HG03108 (cell line): Measurements from ENCODE around the gene MZT2A.
"Not testable (repeated sequence)": the region's sequence is repeated elsewhere in the genome, so short reads cannot be mapped to it uniquely, and the experiment has no call there.

Experiments used
- ATAC-seq: cut with Tn5 transposase; IDR thresholded peaks from one replicate; pipeline ENCODE4 v1.9.1; 2021; ENCODE audit warnings: moderate library complexity; ENCODE audit not compliant: unreplicated experiment

Gene MZT2A

DNA sequence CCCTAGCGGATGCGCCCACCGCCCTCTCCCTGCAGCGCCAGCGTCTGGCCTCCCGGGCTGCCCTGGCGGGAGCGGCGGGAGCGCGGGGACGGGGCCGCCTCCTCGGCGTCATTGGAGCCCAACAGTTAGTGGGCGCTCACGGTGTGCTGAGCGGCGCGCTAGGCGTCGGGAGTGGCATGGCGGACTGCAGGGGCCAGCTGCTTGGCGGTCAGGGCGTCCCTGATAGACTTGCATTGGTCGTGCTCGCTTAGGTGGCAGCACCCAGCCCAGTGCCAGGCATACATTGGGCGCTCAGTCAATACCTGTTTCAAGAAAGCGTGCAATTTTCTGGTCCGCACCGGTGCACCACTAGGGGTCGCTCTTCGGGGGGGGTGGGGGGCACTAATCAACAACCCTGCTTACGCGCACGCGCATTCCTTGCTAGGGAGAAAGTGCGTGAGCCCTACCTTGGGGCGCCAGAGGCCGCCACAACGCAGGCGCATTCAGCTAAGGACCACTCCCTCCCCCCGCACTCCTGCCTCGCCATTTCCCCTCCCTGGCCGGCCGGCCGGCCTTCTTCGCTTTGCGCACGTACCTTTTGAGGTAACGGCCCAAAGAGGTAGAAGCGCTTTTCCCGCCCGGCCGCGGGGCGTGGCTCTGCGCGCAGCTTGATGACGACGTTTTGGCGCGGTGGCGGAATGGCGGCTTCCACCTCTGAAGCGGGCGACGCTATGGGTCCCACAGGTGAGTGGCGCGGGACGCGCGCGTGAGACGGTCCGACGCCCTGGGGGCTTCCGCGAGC is 411 bp upstream of the MZT2A start:
- ATAC-seq = peak; percentile 66

DNA sequence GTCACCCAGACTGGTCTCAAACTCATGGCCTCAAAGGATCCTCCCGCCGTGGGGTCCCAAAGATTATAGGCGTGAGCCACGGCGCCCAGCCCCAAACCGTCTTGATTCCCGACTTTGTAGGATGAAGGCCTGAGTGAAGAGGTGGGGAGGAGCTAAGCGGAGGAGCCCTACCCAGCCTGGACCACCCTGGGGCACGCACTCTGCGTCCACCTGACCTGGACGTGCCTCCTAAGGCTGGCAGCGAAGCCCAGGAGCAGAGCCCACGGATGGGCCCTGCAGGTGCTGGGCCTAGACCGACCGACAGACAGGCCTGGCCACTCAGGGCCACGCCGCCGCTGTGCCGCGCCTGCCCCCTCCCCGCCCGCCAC is 744 bp downstream of the MZT2A start:
- ATAC-seq = peak; percentile 2

DNA sequence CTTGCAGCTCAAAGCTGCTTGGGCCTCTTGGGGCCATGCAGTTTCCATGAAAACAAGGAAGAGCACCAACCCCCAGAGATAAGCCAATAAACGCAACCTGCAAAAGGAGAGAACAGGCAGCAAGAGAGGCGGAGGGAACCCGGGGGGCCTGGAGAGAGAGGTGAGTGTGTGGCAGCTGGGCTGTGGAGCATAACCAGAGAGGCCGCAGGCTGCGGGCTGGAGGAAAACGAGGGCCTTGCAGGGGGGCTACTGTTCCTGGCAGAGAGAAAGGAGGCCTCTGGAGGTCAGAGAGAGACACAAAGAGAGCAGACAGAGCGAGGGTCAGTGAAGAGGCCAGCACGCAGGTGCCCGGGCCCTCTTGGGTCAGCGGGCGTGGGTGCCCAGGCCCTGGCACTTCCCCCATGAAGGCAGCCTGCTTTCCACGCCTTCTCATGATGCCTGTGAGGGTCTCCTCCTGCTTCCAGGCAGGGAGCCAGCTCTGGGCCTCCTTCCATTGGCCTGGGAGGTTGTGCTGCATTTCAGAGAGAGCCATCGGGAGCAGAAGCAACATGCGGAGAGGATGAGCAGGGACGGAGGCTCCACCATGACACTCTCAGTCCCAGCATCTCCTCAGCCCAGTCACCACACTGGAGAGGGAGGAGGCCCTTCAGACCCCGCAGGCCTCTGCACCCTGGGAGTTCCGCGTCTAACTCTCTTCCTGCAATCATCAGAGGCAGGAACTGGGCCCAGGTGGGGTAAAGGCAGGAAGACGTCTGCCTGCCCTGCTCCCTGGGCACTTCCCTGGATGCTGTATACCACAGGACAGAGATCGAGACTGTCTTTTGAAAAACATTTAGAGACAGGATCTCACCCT is 1.4 kb downstream of the MZT2A start:
- not testable (repeated sequence) for ATAC-seq

DNA sequence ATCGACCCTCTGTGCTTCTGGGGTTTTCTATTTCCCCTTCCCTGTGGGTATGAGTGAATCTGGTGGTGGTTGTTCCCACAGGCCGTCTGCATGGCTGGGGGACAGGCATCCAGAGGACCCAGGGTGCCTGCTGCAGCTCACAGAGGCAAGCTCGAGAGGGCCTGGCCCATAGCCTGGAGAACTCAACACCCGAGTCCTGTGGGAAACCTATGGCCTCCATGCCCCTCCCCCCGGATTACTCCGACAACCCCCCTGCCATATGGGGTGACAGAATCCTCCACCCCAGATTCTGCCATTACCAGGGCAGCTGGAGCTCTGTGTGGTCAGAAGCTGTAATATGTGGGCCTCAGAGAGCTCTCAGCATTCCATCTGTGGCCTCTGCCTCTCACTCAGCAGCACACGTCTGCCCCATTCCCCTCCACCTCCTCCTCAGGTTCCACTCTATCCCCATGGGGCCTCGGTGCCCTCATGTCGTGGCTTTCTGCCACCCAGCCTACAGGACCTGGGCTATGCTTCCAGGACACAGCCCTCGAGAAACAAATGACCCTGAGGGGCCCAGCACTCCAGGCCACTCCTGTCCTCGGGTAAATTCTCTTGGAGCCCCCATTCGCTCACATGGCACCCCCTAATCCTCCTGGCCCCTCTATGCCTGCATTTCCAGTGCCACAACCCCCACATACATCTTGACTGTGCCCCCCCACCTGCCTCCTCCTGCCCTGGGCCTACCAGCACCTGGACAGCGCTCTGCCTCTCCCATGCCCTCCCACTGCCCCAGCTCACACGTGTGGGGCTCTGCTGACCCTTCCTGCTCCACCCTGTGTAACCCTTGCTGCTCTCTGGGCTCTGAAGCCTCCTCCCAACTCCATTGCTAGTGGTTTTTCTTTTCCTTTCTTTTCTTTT is 3.6 kb downstream of the MZT2A start:
- ATAC-seq = no peak

DNA sequence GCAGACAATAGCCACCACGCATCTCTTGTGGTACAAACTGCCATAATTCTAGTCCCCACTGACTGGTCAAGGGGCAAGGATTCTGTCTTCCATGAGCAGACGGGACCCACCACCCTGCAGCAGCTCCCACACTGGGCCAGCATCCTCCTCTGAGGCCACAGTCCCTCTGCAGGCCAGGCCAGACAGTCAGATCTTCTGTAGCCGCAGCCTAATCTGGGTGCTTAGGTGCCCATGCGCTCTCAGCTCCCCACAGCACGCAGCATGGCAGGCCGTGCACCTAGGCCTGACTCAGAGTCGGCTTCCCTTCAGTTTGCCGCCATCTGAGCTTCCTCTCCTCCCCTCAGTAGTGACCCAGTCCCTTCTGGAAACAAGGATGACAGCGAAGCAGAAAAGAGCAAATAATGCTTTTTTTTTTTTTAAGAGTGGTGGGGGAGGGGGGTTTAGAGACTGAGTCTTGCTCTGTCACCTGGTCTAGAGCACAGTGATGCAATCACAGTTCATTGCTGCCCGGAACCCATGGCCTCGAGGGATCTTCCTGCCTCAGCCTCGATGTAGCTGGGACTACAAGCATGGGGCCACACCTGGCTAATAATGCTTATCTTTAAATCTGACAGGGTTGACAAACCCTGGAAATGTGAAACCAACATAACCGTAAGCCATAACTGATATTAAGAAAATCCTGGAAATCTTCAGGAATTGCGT is 5.8 kb downstream of the MZT2A start:
- ATAC-seq = not testable (repeated sequence)

DNA sequence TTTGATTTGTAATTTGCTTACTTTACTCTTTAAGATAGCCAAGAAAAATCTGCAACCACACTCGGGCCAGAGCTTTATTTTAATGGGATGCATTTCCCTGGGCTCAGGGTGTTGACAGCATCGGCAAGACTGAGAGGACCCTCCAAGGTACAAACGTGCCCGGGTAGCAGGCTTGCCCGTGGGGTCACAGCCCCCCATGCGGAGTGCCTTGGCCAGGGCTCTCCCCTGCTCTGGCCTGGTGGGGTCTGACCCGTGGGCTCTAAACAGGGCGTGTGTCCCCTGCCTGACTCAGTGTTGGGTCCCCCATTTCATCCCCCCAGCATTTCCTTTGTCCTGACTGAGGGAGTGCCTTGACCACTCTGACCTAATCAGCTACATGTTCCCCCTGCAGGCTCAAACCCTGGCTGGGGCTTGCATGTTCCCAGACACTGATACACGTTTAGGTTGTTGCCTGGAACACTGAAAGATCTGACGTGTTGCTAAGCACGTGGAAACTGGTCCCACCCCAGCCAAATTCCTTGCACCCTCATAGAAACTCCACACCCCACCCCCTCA is 7.2 kb downstream of the MZT2A start:
- ATAC-seq = not testable (repeated sequence)

DNA sequence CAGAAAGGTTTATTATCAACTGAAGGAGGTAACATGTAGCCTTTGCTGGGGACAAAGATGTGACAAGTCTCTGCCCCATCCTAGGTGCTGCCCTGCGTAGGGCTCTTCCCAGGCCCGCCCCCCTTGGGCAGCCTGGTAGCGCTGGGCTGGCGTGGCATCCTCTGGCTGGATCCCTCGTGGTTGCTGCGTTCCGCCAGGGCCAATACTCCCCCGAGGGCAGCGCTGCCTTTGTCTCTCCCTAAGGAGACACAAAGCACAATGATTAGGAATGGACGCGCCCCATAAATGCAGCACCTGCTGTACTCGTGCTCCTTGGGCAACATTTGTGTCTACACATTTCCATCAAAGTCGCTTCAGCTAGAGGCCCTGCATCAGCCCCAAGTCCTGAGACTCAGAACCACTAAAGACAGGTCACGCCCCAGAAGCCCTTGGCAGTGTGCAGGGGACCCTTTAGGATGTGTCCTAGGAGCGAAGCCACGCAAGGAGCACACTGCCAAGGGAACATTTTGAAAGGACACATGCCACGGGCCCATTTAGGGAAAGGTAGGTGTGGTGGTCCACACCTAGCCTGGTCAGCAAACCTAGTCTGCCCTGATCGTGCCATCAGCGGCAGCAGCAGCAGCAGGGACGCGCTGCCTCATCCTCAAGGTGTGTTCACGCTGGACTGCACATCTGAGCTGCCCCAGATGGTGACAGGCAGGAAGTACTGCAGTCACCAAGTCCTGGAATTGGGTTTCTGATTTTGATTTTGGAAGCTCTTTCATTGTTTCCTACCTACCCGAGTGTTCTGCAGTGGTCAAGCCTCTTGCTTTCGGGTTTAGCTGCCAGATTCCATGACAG is 8.0 kb downstream of the MZT2A start:
- ATAC-seq = not testable (repeated sequence)

DNA sequence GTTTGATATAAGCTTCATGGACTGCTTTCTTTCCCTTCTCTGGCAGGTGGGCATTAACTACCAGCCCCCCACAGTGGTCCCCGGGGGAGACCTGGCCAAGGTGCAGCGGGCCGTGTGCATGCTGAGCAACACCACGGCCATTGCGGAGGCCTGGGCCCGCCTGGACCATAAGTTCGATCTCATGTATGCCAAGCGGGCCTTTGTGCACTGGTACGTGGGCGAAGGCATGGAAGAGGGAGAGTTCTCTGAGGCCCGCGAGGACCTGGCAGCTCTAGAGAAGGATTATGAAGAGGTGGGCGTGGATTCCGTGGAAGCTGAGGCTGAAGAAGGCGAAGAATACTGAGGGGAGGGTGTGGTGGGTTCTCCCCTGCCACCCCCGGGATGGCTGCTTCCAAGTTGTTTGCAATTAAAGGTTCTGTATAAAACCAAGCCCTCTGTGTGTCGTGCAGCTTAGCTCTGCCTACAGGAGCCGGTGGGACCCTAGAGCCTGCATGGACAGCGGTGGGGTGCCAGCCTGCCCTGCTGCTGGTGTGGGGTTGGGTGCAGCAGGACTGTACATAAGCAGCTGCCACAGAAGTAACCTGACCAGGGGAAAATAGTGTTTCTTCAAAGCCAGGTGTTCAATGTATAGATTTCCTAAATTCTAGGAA is 9.6 kb downstream of the MZT2A start:
- ATAC-seq = not testable (repeated sequence)

DNA sequence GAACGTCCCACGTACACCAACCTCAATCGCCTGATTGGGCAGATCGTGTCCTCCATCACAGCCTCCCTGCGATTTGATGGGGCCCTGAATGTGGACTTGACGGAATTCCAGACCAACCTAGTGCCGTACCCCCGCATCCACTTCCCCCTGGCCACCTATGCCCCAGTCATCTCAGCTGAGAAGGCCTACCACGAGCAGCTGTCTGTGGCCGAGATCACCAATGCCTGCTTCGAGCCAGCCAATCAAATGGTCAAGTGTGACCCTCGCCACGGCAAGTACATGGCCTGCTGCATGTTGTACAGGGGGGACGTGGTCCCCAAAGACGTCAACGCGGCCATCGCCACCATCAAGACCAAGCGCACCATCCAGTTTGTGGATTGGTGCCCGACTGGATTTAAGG is 11.8 kb downstream of the MZT2A start:
- ATAC-seq = not testable (repeated sequence)

DNA sequence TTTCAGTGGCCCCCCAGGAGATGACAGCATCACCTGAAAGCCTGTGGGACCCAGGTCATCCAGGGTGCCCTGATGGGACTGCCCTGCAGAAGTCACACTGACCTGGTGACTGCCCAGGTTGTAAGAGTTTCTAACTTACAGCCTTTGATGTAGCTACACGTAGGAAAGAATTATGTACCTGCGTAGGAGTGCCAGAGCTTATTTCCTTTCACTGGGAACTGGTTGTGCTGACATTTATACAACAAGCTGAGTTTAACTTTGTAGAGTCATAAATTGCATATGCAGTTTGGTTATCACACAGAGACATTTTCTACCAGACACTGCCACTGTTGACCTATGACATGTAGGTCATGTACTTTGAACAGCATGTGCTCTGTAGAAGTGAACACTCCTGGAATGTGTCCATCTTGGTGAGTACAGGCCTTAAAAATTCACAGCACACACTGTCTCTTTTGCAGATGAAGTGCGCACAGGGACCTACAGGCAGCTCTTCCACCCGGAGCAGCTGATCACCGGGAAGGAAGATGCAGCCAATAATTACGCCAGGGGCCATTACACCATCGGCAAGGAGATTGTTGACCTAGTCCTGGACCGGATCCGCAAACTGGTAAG is 13.2 kb downstream of the MZT2A start:
- not testable (repeated sequence) for ATAC-seq

DNA sequence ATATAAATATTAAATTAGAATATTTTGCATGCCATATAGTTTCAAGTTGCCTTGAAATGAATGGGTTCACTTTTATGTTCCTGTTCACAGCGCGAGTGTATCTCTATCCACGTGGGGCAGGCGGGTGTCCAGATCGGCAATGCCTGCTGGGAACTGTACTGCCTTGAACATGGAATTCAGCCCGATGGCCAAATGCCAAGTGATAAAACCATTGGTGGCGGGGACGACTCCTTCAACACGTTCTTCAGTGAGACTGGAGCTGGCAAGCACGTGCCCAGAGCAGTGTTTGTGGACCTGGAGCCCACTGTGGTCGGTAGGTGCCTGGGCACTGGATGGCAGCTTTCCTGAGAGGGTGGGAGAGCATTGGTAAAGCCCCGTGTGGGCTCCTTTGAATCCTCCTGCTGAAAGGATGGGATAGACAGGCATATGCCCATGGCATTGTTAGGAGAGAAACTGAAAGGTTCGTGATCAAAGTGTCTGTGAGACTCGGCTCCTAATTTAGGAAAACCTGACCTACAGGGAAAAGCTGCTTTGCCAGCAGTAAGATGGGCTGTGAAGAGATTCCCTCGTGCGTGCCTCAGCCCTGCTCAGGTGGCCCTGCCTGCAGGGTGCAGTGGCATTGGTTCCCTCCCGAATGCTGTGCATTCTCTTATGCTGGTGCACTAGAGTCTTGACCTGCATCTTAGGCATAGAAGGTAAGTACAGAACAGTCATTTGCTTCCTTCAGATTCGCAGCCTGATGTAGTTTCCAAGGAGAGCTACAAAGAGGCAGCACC is 13.9 kb downstream of the MZT2A start:
- ATAC-seq = not testable (repeated sequence)

DNA sequence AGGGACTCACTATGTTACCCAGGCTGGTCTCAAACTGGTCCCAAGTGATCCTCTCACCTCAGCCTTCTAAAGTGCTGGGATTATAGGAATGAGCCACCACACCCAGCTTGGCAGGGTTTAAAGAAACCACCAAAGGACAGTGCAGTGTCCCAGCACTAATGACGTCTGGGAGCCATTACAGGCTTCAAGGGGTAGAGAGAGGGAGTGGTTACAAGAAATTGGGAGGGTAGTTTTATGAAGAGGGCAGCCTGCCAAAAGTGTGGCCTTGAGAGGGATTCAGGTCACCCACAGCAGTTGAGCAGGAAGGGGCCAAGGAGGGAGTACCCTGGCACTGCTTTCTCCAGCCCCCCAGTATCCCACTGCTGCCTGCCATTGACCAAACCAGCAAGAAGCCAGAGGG is 15.0 kb downstream of the MZT2A start:
- ATAC-seq = not testable (repeated sequence)

DNA sequence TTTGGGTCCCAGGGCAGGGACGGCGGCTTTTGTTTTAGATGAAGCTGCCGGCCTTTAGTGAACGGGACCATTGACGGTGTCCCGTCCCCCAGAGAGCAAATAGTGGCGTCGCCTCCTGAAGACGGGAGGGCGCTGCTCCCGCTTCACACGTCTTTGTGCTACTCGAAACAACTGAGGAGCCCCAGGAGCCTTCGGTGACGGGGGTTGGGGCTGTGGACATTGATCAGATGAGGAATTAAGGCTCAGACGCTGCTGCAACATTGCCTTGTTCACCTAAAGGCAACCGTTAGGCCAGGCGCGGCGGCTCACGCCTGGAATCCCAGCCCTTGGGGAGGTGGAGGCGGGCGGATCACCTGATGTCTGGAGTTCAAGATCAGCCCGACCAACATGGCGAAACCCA is 15.8 kb downstream of the MZT2A start:
- ATAC-seq = not testable (repeated sequence)

DNA sequence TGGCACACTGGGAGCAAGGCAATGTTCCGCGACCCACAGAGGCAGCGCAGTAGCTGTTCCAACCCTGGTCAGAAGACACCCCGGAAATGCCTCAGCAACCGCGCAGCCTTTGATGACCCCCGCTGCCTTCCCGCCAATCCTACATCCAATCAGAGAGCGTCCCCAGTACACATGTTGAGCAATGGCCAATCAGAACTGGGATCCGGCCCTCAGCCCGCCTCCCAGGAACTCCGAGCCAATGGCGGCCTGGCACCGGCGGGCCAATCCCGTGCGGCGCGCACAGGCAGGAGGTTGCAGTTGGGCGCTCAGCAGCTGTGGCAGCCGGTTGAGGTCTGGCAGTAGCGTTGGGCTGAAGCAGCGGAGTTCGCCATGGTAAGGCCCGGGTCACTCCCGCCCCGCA is 16.4 kb downstream of the MZT2A start, which contains the start of gene TUBA3D:
TUBA3D (plus strand) TSS at position 289 of the 400 bp plus-strand sequence; CDS start at position 370, 81 bp downstream.
- ATAC-seq = no peak

DNA sequence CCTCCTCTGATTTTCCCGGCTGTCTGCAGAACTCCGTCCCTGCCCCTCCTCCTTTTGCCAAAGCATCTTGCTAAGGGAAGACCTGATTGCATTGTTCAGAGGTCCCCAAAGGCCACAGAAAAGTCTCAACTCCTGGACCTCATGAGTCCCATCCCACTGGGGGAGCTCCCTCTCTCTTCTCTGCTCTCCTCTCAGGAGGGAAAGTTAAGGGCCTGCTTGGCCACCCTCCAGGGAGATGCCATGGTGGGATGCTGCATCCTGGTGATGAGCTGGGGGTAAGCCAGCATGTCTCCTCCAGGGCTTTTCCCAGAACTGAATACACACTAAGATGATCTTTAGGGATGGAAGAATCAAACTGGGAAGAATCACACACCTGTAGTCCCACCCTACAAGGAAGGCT is 18.9 kb downstream of the MZT2A start:
- ATAC-seq = not testable (repeated sequence)

DNA sequence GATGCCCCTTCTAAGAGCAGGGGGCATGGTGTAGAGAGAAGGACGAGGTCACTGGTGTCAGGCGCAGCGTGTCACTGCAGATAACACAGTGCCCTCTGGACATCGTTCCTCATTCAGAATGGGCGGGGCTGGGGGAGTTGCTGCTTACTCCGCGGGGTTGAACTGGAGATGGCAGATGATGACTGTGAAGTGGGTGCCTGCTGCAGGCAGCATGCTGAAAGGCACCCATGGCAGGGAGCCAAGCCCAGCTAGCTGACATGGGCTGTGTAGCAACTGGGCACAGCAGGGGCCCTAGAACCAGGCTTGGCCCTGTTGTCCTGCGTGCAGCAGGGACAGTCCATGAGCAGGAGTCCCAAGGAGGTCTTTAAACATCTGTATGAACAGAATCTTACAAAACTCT is 20.6 kb downstream of the MZT2A start:
- not testable (repeated sequence) for ATAC-seq

DNA sequence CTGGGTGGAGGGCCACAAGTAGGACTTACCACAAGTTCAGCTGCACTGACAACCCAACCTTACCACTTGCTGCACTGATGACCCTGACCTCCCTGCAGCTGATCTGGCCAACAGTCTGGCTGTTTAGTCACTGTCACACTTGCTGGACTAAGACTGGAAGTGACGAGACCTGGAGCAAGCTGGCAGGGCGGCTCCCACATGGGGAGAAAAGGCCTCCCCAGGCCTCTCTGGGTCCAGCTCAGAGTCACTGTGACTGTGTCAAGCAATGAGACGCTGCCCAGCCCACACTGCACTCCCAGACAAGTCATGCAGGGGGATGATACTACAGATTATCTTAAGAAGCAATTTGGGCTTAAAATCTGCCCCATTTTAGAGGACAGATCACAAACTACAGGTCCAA is 21.3 kb downstream of the MZT2A start:
- ATAC-seq = not testable (repeated sequence)
